GM12875 (cell line): ENCODE data around the gene KLHL4.

ENCODE experiments used
- H3K4me3 ChIP-seq: one replicate; pipeline ENCODE4 v1.5.1; 2011; ENCODE audit warnings: low read depth, low read length, control low read depth
- TF ChIP-seq, protein P1 (sequence below): IDR thresholded peaks from 2 replicates; pipeline ENCODE4 v1.5.1; 2011; ENCODE audit warnings: low read depth, mild to moderate bottlenecking, control low read depth, inconsistent platforms, low read length, moderate library complexity, borderline replicate concordance; ENCODE audit not compliant: insufficient read depth

Gene KLHL4

DNA sequence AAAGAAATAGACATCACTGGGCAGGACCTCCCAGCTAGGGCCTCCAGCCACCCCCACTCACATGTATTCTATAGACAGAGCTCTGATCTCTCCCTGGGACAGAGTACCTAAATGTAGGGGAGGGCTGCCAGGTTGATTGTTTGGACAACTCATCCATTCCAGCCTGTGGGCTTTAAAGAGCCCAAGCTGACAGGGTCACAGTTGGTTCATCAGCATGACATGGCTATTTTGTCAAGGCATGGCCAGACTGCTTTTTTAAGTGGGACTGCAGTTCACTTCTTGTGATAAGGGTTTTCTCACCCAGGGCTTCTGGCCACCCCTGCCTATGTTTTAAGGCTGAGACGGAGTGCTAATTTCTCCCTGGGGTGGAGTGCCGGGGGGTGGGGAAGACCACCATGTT lies 63.3 kb downstream of the KLHL4 start:
- H3K4me3 ChIP-seq = no peak overlapping the region
- TF ChIP-seq, protein P1, sequence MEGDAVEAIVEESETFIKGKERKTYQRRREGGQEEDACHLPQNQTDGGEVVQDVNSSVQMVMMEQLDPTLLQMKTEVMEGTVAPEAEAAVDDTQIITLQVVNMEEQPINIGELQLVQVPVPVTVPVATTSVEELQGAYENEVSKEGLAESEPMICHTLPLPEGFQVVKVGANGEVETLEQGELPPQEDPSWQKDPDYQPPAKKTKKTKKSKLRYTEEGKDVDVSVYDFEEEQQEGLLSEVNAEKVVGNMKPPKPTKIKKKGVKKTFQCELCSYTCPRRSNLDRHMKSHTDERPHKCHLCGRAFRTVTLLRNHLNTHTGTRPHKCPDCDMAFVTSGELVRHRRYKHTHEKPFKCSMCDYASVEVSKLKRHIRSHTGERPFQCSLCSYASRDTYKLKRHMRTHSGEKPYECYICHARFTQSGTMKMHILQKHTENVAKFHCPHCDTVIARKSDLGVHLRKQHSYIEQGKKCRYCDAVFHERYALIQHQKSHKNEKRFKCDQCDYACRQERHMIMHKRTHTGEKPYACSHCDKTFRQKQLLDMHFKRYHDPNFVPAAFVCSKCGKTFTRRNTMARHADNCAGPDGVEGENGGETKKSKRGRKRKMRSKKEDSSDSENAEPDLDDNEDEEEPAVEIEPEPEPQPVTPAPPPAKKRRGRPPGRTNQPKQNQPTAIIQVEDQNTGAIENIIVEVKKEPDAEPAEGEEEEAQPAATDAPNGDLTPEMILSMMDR = no peak

DNA sequence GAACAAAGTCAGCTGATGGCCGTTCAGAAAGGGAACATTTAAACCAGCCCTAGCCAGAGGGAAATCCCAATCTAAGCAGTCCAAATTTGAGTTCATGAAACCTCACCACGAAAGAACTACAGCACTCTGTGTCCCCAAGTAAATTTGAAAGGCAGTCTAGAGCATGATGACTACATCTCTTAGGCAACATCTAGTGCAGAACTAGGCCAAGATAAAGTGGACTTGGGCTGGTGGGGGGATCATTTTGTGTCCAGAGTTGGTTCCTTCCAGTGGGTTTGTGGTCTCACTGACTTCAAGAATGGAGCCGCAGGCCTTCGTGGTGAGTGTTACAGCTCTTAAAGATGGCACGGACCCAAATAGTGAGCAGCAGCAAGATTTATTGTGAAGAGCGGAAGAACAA lies 64.9 kb downstream of the KLHL4 start:
- TF ChIP-seq, protein P1 = no peak
- H3K4me3 ChIP-seq = no peak overlapping the region

DNA sequence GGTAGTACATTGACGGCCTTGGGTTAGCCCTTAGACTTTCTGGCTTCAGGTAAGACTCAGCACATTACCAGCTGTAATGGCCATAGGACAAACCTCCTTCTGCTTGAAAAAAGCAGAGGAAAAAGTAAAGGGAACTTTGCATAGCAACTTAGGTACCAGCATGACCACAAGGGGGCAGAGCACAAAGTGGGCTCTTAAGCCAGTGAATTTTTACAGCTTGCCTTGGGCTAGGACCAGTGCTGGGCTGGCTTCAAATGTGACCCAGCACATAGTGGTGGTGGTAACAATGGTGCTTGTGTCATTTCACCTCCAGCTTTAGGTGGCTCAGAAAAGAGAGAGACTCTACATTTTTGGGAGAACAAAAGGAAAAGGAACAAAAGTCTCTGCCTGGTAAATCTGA lies 66.1 kb downstream of the KLHL4 start:
- TF ChIP-seq, protein P1 = peak; percentile 54
- H3K4me3 ChIP-seq = no peak overlapping the region

DNA sequence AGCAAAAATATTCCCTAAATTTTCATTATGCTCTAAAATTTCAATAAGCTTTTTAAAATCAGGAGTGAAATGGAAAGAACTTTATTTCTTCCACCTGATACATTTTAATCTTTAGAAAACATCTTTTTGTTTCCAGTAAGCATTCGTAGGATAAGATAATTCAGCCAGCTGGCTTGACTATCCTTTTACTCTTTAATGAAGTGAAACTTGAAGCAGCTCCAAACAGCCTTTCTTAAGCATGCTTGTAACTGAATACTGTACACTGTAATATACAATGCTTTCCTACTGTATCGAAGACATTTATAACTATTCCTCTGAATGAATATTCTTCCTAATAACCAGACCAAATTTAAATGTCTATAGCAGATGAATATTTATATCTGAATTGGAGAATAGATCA lies 98.8 kb downstream of the KLHL4 start:
- no peak overlapping the region for H3K4me3 ChIP-seq
- TF ChIP-seq, protein P1 = no peak

DNA sequence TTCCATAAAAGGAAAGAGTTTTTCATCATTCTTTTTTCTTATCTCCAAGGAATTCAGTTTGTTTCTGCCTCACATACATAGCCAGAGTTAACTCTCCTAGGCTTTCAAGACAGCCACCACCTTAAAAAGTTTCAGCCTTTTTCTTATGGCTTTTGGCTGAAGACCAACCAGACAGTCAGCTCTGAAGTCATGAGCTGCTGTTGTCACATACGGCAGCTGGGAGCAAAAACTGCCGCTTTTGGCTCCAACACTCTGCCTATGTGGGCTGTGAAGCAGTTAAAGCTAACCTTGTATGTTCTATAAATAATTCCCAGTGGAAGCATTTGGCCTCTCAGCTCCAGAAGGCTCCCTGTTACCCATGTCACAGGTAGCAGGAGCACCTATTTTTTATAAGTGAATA lies 104.1 kb downstream of the KLHL4 start:
- no peak overlapping the region for H3K4me3 ChIP-seq
- TF ChIP-seq, protein P1 = no peak

DNA sequence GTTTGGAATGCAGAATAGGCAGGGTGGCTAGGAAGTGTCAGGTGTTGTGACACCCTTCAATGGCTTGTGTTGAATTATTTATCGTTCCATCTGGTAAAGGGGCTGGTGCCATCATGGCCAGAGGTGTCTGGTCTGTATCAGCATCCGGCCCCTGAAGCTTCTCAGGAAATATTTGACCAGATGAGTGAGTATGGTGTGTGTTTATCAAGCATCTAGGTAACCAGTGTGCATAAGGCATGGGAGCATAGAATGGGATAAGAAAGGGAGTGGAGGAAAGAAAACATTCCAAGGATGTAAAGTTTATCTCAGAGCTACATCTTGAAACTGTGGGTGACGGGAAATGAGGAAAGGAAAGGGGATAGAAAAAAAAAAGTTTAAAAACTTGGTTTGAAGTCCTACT lies 109.4 kb downstream of the KLHL4 start:
- H3K4me3 ChIP-seq = no peak overlapping the region
- TF ChIP-seq, protein P1 = no peak

DNA sequence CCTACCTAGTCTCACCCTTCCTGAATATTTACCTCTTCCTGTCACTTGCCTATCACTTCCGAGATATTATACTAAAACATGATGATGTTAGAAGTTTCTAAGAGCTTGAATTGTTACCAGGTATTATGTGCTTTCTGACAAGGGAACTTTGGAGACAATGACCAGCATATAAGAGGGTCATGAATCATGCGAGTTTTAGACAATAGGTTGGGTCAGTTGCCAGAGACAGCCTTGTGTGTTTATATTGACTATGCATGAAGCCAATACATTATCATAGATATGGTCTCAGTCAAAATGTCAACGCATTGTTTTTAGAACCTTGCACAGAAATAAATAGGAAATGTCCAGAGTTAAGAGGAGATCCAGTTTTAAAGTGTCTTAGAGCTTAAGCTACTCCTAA lies 116.8 kb downstream of the KLHL4 start:
- TF ChIP-seq, protein P1 = no peak
- no peak overlapping the region for H3K4me3 ChIP-seq
